GM18907 (cell line): ENCODE measurements around the gene DHCR7.

Experiments
- ATAC-seq: cut with Tn5 transposase; IDR thresholded peaks from one replicate; pipeline ENCODE4 v1.9.1; 2021; ENCODE audit warnings: mild to moderate bottlenecking, moderate library complexity; ENCODE audit not compliant: unreplicated experiment

The DHCR7 gene

GRCh38 chr11:71459076-71459766 lies 11.0 kb upstream of the DHCR7 start:
- ATAC-seq: no peak

GRCh38 chr11:71458146-71459070 lies 10.2 kb upstream of the DHCR7 start:
- no peak for ATAC-seq

GRCh38 chr11:71456831-71457230 lies 8.6 kb upstream of the DHCR7 start:
- ATAC-seq: no peak

GRCh38 chr11:71456294-71456693 lies 8.1 kb upstream of the DHCR7 start:
- ATAC-seq: no peak

- no peak for ATAC-seq
These were observed 6.4 kb upstream of the DHCR7 start for GRCh38 chr11:71454470-71455113.

GRCh38 chr11:71453918-71454304 lies 5.7 kb upstream of the DHCR7 start:
- no peak for ATAC-seq

- ATAC-seq: peak; percentile 58
These were observed 5.1 kb upstream of the DHCR7 start, which contains the start of gene NADSYN1 for GRCh38 chr11:71453037-71453917. Gene NADSYN1, plus strand, starts transcription at chr11:71453203. Its CDS starts 94 bp downstream, at chr11:71453297.

GRCh38 chr11:71452199-71453036 lies 4.2 kb upstream of the DHCR7 start:
- ATAC-seq: peak; percentile 2

GRCh38 chr11:71451596-71452198 lies 3.5 kb upstream of the DHCR7 start:
- ATAC-seq: no peak

GRCh38 chr11:71450939-71451338 lies 2.7 kb upstream of the DHCR7 start:
- no peak for ATAC-seq

- ATAC-seq: no peak
These were observed 2.3 kb upstream of the DHCR7 start for GRCh38 chr11:71450507-71450906.

- ATAC-seq: no peak
These were observed 1.4 kb upstream of the DHCR7 start for GRCh38 chr11:71449596-71449995.

GRCh38 chr11:71447791-71448256 lies 369 bp downstream of the DHCR7 start:
- no peak for ATAC-seq

- ATAC-seq: no peak
These were observed 1.1 kb downstream of the DHCR7 start for GRCh38 chr11:71446942-71447688.

- no peak for ATAC-seq
These were observed 2.0 kb downstream of the DHCR7 start for GRCh38 chr11:71446150-71446549.

GRCh38 chr11:71444811-71445210 lies 3.4 kb downstream of the DHCR7 start:
- no peak for ATAC-seq

GRCh38 chr11:71443736-71444445 lies 4.3 kb downstream of the DHCR7 start:
- no peak for ATAC-seq

GRCh38 chr11:71442880-71443279 lies 5.3 kb downstream of the DHCR7 start:
- ATAC-seq: no peak
